Testis (tissue), 2 donors: ENCODE results near the gene TRIO.

Experiments
- CTCF ChIP-seq, 3 experiments: fragments of 450-650 bp in 2 of 3; fragments of 200-600 bp in 1 of 3; sonication (generic) in 1 of 3; IDR thresholded peaks; one replicate each; pipeline ENCODE4 v1.5.1; 2016 to 2019; ENCODE audit warnings: antibody characterized with exemption in 3 of 3, mild to moderate bottlenecking in 2 of 3, moderate library complexity in 1 of 3
- POLR2A ChIP-seq: fragments of 450-650 bp; IDR thresholded peaks from one replicate; pipeline ENCODE4 v1.6.1; 2017; ENCODE audit warnings: antibody characterized with exemption, mild to moderate bottlenecking, moderate library complexity

- TF ChIP-seq CTCF (IDR thresholded peaks at IDR 0.05): no peak
- no peak for TF ChIP-seq POLR2A
These were observed 18.8 kb downstream of the TRIO start for GRCh38 chr5:14161825-14162556.
